GM19397 (cell line): ENCODE results near the gene FAAP100.
A peak's percentile ranks its signal among the peaks of the same experiment; 100 is the strongest.
"Not testable (repeated sequence)": the region's sequence is repeated elsewhere in the genome, so short reads cannot be mapped to it uniquely, and the experiment has no call there.

Experiments used
- ATAC-seq: cut with Tn5 transposase; IDR thresholded peaks from one replicate; pipeline ENCODE4 v1.9.1; 2021; ENCODE audit warnings: mild to moderate bottlenecking, moderate library complexity; ENCODE audit not compliant: unreplicated experiment

FAAP100 gene

GRCh38 chr17:81552244-81553017 is at the start of gene FAAP100:
TSS of gene FAAP100 (minus strand) at chr17:81552353. CDS start at chr17:81552330, 23 bp downstream.
- peak; percentile 46 for ATAC-seq

- no peak for ATAC-seq
These were observed 49.5 kb upstream of the FAAP100 start for GRCh38 chr17:81601525-81602120.

- ATAC-seq = no peak
These were observed 47.8 kb upstream of the FAAP100 start for GRCh38 chr17:81599719-81600486.

- no peak for ATAC-seq
These were observed 41.1 kb upstream of the FAAP100 start for GRCh38 chr17:81593105-81593871.

- no peak for ATAC-seq
These were observed 39.8 kb upstream of the FAAP100 start for GRCh38 chr17:81591971-81592370.

- no peak for ATAC-seq
These were observed 38.0 kb upstream of the FAAP100 start for GRCh38 chr17:81590121-81590520.

- no peak for ATAC-seq
These were observed 37.5 kb upstream of the FAAP100 start for GRCh38 chr17:81589612-81590011.

GRCh38 chr17:81586096-81586495 is 33.9 kb upstream of the FAAP100 start:
- ATAC-seq = no peak

GRCh38 chr17:81584771-81585170 is 32.6 kb upstream of the FAAP100 start:
- not testable (repeated sequence) for ATAC-seq

GRCh38 chr17:81583589-81584342 is 31.6 kb upstream of the FAAP100 start:
- ATAC-seq = no peak

GRCh38 chr17:81582749-81583148 is 30.6 kb upstream of the FAAP100 start:
- no peak for ATAC-seq

GRCh38 chr17:81582341-81582740 is 30.2 kb upstream of the FAAP100 start:
- ATAC-seq = no peak

- ATAC-seq = no peak
These were observed 29.6 kb upstream of the FAAP100 start for GRCh38 chr17:81581758-81582157.

GRCh38 chr17:81580481-81580880 is 28.3 kb upstream of the FAAP100 start:
- ATAC-seq = no peak

- ATAC-seq = no peak
These were observed 27.7 kb upstream of the FAAP100 start for GRCh38 chr17:81579821-81580321.

- ATAC-seq = no peak
These were observed 27.1 kb upstream of the FAAP100 start for GRCh38 chr17:81579298-81579697.

GRCh38 chr17:81578561-81579225 is 26.5 kb upstream of the FAAP100 start:
- ATAC-seq = no peak

GRCh38 chr17:81578038-81578441 is 25.9 kb upstream of the FAAP100 start:
- no peak for ATAC-seq

GRCh38 chr17:81577278-81578000 is 25.3 kb upstream of the FAAP100 start:
- no peak for ATAC-seq
